Tibial nerve (tissue), 3 donors: ENCODE data around the gene MPND.

ENCODE experiments used
- POLR2A ChIP-seq, 2 donors: fragments of 450-650 bp; IDR thresholded peaks; one replicate each; pipeline ENCODE4 v1.6.1; 2017; ENCODE audit warnings: antibody characterized with exemption in 2 of 2, mild to moderate bottlenecking in 2 of 2, moderate library complexity in 2 of 2
- TF ChIP-seq, protein P1 (sequence below), 5 experiments: fragments of 200-600 bp in 3 of 5; fragments of 450-650 bp in 2 of 5; sonication (generic) in 3 of 5; IDR thresholded peaks; one replicate each; pipeline ENCODE4 v1.5.1; 2016 to 2019; ENCODE audit warnings: antibody characterized with exemption in 5 of 5, mild to moderate bottlenecking in 3 of 5, moderate library complexity in 2 of 5

DNA sequence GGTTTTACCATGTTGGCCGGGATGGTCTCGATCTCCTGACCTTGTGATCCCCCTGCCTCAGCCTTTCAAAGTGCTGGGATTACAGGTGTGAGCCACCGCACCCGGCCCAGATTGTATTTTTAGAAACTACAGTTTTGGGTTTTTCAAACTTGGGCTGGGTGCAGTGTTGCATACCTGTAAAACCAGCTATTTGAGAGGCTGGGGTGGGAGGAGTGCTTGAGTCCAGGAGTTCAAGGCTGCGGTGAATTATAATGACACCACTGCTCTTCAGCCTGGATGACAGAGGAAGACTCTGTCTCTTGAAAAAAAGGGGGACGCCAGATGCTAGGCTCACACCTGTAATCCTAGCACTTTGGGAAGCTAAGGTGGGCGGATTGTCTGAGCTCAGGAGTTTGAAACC, 63.3 kb downstream of the MPND start:
- TF ChIP-seq, protein P1, sequence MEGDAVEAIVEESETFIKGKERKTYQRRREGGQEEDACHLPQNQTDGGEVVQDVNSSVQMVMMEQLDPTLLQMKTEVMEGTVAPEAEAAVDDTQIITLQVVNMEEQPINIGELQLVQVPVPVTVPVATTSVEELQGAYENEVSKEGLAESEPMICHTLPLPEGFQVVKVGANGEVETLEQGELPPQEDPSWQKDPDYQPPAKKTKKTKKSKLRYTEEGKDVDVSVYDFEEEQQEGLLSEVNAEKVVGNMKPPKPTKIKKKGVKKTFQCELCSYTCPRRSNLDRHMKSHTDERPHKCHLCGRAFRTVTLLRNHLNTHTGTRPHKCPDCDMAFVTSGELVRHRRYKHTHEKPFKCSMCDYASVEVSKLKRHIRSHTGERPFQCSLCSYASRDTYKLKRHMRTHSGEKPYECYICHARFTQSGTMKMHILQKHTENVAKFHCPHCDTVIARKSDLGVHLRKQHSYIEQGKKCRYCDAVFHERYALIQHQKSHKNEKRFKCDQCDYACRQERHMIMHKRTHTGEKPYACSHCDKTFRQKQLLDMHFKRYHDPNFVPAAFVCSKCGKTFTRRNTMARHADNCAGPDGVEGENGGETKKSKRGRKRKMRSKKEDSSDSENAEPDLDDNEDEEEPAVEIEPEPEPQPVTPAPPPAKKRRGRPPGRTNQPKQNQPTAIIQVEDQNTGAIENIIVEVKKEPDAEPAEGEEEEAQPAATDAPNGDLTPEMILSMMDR (IDR thresholded peaks at IDR 0.05), result no peak
- no peak for TF ChIP-seq POLR2A (IDR thresholded peaks at IDR 0.05)
